Glutamatergic neuron (in vitro differentiated cells): ENCODE measurements around the gene JCAD. TPM values are rescaled to one million over a fixed set of nuclear protein-coding genes. Genes with fewer than 3 reads are reported as not detected.

Experiments used
- DNase-seq: peaks from one replicate; pipeline ENCODE4 v3.0.0; 2022
- H3K27ac Mint-ChIP-seq: one replicate; pipeline ENCODE4 v1.8.0; 2020; ENCODE audit warnings: mild to moderate bottlenecking, mixed read lengths, inconsistent platforms; ENCODE audit not compliant: unreplicated experiment
- H3K27me3 Mint-ChIP-seq: one replicate; pipeline ENCODE4 v1.8.0; 2020; ENCODE audit warnings: mild to moderate bottlenecking, moderate library complexity, mixed read lengths, inconsistent platforms; ENCODE audit not compliant: unreplicated experiment
- H3K36me3 Mint-ChIP-seq: one replicate; pipeline ENCODE4 v1.8.0; 2020; ENCODE audit warnings: mild to moderate bottlenecking, mixed read lengths, inconsistent platforms; ENCODE audit not compliant: unreplicated experiment
- H3K4me1 Mint-ChIP-seq: one replicate; pipeline ENCODE4 v1.8.0; 2020; ENCODE audit warnings: mild to moderate bottlenecking, low read depth, mixed read lengths, inconsistent platforms; ENCODE audit not compliant: unreplicated experiment
- H3K4me3 Mint-ChIP-seq: one replicate; pipeline ENCODE4 v1.8.0; 2020; ENCODE audit warnings: mild to moderate bottlenecking, mixed read lengths, inconsistent platforms; ENCODE audit not compliant: unreplicated experiment
- H3K9me3 Mint-ChIP-seq: one replicate; pipeline ENCODE4 v1.8.0; 2020; ENCODE audit warnings: mild to moderate bottlenecking, moderate library complexity, mixed read lengths, inconsistent platforms; ENCODE audit not compliant: unreplicated experiment
- total RNA-seq: library from RNA; stranded (reverse); fragmentation: NEBNext Ultra II Directional; extraction: Animal tissue kit (Norgen Biotek cat#: 25700); gene quantifications from one replicate; pipeline ENCODE4 v1.2.1, GENCODE V29; 2021; ENCODE audit not compliant: unreplicated experiment
- TF ChIP-seq, protein P1 (sequence below): fragments of 200-600 bp; sonication (generic); IDR thresholded peaks from one replicate; pipeline ENCODE4 v1.5.0; 2021; ENCODE audit not compliant: partially characterized antibody, unreplicated experiment

Gene JCAD
- total RNA-seq, 1 donor from 2014 or later = 0.32 TPM

DNA sequence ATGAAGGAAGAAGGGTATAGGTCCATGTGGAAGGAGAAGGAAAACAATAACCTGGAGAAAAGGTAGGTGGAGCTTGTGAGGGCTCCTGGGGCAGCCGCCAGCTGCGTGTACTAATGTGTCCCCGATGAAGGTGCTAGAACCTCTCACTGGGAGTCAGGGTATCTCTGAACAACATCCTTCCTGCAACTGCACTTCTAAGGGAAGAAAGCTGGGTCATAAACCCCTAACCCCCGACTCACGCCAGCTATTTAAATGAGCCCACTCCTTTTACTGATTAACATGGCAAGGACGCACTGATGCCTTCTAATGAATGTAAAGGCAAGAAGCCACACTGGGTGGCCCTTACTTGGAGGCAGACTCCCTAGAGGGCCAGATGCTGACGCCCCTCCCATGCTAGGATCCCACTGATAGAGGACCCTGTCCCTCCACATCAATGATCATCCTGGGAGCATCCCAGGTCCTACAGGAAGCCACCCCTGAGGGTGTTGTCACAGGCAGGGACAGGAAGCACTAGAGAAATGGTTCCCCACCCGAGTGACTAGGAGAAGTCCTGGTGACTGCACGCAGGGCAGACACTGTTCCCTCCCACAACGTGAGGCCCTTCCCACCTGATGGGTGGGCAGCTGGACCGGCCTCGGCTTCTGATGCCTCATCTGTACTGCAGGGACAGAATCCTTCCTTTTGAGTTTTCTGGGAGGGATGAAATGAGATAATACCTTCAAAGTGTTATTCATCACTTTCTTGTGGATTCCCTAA, 20.4 kb downstream of the JCAD start:
- H3K9me3 Mint-ChIP-seq = peaks cover 1% of the 10 kb centered on the region
- H3K4me1 Mint-ChIP-seq = no peaks in the 10 kb centered on the region
- H3K36me3 Mint-ChIP-seq = peaks cover 6% of the 10 kb centered on the region
- TF ChIP-seq, protein P1, sequence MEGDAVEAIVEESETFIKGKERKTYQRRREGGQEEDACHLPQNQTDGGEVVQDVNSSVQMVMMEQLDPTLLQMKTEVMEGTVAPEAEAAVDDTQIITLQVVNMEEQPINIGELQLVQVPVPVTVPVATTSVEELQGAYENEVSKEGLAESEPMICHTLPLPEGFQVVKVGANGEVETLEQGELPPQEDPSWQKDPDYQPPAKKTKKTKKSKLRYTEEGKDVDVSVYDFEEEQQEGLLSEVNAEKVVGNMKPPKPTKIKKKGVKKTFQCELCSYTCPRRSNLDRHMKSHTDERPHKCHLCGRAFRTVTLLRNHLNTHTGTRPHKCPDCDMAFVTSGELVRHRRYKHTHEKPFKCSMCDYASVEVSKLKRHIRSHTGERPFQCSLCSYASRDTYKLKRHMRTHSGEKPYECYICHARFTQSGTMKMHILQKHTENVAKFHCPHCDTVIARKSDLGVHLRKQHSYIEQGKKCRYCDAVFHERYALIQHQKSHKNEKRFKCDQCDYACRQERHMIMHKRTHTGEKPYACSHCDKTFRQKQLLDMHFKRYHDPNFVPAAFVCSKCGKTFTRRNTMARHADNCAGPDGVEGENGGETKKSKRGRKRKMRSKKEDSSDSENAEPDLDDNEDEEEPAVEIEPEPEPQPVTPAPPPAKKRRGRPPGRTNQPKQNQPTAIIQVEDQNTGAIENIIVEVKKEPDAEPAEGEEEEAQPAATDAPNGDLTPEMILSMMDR = no peak
- no peak for DNase-seq
- H3K27me3 Mint-ChIP-seq = no peaks in the 10 kb centered on the region
- H3K4me3 Mint-ChIP-seq = no peak overlapping the region
- H3K27ac Mint-ChIP-seq = no peak overlapping the region

GRCh38 chr10:30037620-30038336, 21.6 kb downstream of the JCAD start:
- H3K27me3 Mint-ChIP-seq = no peaks in the 10 kb centered on the region
- no peak for DNase-seq
- no peak overlapping the region for H3K27ac Mint-ChIP-seq
- peaks cover 1% of the 10 kb centered on the region for H3K9me3 Mint-ChIP-seq
- TF ChIP-seq, protein P1 = no peak
- peaks cover 6% of the 10 kb centered on the region for H3K36me3 Mint-ChIP-seq
- no peak overlapping the region for H3K4me3 Mint-ChIP-seq
- no peaks in the 10 kb centered on the region for H3K4me1 Mint-ChIP-seq

DNA sequence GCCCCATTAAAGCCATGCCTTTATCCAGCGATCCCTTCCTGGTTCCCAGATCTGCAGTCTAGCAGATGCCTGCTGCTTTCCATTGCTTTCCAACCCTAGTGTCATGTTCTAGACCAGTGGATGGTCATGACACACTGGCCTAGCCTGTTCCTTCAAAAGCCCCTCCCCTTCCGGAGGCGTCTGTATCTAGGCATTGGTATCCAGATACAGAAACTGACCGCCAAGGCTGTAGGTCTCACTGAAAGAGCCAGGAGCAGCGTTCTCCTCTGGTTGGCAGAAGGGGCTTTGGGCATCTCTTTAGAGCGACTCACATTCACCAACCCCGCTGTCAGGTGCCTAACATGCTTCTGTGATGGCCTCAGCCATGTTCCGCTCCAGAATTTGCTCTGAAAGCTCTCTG, 22.6 kb downstream of the JCAD start:
- Mint-ChIP-seq H3K4me1 (no peaks in the 10 kb centered on the region), H3K4me3 (no peak overlapping the region)
- TF ChIP-seq, protein P1 = no peak

DNA sequence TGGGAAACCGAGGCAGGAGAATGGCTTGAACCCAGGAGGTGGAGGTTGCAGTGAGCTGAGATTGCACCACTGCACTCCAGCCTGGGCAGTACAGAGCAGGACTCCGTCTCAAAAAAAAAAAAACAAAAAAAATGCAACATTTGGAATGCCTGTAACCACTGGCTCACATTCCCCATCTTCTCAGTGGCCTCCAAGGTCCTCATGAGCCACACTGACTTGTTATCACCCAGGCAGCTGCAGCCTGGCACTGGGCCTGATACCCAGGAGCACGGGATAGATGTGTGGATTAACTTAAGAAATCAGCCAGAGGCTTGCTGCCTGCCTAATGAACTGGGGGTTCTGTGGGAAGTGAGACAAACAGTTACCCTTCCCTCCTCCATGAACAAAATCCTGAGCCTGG, 23.0 kb downstream of the JCAD start:
- Mint-ChIP-seq H3K4me3 (no peak overlapping the region), H3K36me3 (peaks cover 6% of the 10 kb centered on the region), H3K27me3 (no peaks in the 10 kb centered on the region), H3K9me3 (no peaks in the 10 kb centered on the region), H3K4me1 (no peaks in the 10 kb centered on the region), H3K27ac (no peak overlapping the region)
- TF ChIP-seq, protein P1 = no peak
- no peak for DNase-seq

More for the DNA sequence above, 22.6 kb downstream of the JCAD start:
- H3K27me3 Mint-ChIP-seq = no peaks in the 10 kb centered on the region
- no peak for DNase-seq
- no peaks in the 10 kb centered on the region for H3K9me3 Mint-ChIP-seq
- peaks cover 6% of the 10 kb centered on the region for H3K36me3 Mint-ChIP-seq
- no peak overlapping the region for H3K27ac Mint-ChIP-seq

DNA sequence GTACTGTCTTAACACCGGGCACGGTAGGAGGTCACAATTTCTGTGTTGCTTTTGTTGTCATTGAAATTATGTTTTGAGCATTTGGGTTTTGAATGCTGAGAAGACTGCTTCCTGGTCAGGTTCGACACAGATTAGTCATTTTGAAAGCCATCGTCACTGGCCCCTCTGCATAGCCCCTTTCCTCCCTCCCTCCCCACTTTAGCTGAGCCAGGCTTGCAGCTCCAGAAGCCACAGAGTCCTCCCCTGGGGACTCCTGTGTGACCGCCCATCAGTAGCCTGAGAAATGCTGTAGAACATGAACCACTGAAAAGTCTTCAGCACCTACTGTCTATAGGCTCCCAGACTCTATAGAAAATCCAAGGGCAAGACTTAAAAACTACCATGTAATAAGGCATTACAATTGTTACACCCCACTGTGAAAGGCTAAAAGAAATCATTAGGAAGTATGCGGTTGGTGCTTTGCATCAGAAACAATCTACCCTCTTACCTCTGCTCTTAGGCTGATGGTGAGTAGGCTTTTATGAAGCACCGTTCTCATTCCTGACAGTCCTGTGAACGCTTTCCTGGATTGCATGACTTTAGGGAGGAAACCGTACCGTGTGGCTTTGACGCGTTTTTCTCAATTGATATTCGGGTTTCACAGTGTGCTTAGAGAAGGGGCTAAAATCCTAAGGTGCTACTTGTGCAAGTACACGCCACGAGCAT, 24.8 kb downstream of the JCAD start:
- peaks cover 6% of the 10 kb centered on the region for H3K36me3 Mint-ChIP-seq
- DNase-seq = peak; percentile 43
- H3K27me3 Mint-ChIP-seq = no peaks in the 10 kb centered on the region
- no peaks in the 10 kb centered on the region for H3K9me3 Mint-ChIP-seq
- H3K4me1 Mint-ChIP-seq = no peaks in the 10 kb centered on the region
- no peak overlapping the region for H3K27ac Mint-ChIP-seq
- no peak overlapping the region for H3K4me3 Mint-ChIP-seq
- TF ChIP-seq, protein P1 = no peak
